T1000 (cell line): ENCODE measurements around the gene OR56A1.

Source experiments
- DNase-seq: peaks from one replicate; lab custom pipeline; 2025; ENCODE audit warnings: mixed read lengths; lab: John Stamatoyannopoulos, UW

OR56A1 gene

GRCh38 chr11:5989203-5989602, 41.4 kb downstream of the OR56A1 start:
- no peak for DNase-seq

GRCh38 chr11:5986885-5987284, 43.7 kb downstream of the OR56A1 start, which contains the start of gene OR52L1:
OR52L1 (minus strand) TSS chr11:5986985; CDS start chr11:5986930, 55 bp downstream.
- DNase-seq: no peak

- no peak for DNase-seq
Measured at GRCh38 chr11:5983443-5983842, 47.1 kb downstream of the OR56A1 start.

- no peak for DNase-seq
Measured at GRCh38 chr11:5973530-5973929, 57.0 kb downstream of the OR56A1 start.
